GM19397 (cell line): ENCODE results near the gene SKA3.

Source experiments
- ATAC-seq: cut with Tn5 transposase; IDR thresholded peaks from one replicate; pipeline ENCODE4 v1.9.1; 2021; ENCODE audit warnings: mild to moderate bottlenecking, moderate library complexity; ENCODE audit not compliant: unreplicated experiment

Gene SKA3

GRCh38 chr13:21117104-21117809, 59.1 kb downstream of the SKA3 start:
- ATAC-seq: no peak

DNA sequence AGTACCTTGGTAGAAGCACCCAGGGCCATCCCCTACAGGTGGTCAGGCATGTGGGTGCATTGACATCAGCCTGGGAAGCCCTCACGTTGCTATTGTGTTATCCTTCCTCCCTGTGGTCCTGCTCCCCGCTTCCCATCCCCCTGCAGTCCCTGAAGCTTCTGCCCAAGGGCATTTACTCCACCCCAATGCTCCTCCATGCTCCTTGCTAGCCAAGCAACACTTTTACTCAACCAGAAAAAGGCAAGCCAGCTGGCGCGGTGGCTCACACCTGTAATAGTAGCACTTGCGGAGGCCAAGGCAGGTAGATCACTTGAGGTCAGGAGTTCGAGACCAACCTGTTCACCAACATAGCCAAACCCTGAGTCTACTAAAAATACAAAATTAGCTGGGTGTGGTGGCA, 60.2 kb downstream of the SKA3 start:
- no peak for ATAC-seq

- ATAC-seq: no peak
Measured at GRCh38 chr13:21115231-21115630, 61.1 kb downstream of the SKA3 start.

DNA sequence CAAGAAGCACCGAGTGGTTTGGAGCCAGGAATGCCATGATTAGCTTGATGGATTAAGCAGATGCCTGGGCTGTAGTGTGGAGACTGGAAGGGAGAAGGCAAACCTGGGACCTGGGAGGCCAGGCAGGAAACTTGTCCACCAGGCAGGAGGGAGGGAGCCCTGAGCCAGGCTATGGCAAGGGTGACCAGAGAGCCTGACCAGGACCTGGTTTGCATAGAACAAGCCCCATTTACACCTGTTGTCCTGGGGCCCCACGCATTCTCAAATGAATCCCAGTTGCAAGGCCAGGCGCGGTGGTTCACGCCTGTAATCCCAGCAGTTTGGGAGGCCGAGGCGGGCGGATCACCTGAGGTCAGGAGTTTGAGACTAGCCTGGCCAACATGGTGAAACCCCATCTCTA, 64.8 kb downstream of the SKA3 start:
- ATAC-seq: no peak

- no peak for ATAC-seq
Measured at GRCh38 chr13:21109168-21109567, 67.2 kb downstream of the SKA3 start.

DNA sequence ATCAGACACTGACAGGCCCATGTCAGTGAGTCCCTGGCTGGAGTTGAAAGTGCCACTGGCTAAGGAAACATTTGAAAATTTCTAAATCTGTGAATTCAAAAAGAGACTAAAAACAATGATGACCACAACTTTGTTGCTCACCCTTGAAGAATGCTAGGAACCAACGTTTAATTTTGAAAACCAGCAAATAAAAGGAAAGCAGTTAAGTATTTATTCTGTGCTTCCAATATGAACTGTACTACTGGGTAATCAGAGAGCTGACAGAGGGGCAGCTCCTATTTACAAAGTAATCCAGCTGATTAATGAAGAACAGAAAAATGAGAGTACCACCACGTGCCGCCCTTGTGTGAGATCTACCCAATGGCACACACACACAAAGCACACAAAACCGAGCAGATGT, 70.3 kb downstream of the SKA3 start:
- no peak for ATAC-seq

DNA sequence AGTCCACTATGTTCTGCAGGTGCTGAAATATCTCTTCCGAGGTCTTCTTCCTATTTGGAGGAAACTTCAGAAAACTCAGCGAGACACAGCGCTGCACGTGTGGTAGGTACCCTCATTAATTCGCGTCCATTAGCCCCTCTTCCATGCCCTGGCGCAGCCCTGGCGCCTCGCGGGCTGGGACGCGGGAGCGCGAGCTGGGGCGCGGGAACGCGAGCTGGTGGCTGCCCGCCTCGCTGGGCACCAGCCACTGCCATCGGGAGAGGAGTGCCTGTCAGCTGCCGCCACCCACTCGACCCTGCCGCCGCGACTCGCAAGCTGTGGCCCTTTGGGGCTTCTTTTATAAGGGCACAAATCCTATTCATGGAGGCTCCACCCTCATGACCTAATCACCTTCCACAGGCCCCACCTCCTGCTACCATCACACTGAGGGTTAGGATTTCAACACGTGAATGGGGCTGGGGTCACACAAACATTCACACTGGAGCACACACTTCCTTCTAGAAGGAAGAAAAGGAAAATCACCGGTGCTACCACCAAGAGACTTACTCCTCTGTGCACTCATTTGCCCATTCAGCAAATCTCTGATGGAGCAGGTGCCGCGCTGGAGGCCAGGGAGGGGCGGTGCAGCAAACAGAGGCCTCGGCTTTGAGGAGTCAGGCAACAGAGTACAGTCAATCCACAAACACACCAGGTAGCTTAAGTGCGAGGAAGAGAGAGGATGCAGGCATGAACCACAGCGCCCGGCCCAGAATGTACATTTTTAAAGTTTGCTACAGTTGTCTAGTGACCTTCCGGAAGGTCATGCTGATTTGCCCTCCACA, 71.9 kb downstream of the SKA3 start:
- ATAC-seq: no peak
